ENCODE measurements around the gene EGFLAM. TPM values are rescaled to one million over a fixed set of nuclear protein-coding genes. Genes with fewer than 3 reads are reported as not detected.
"Not testable (repeated sequence)": the region's sequence is repeated elsewhere in the genome, so short reads cannot be mapped to it uniquely, and the experiment has no call there.

EGFLAM gene
- total RNA-seq, 1 experiment from 2014 or later, result not detected

- Histone ChIP-seq H3K9me3 (no peaks in the 10 kb centered on the region), H3K4me3 (ENCODE audit: low read depth, low read length) (no peak overlapping the region), H3K4me1 (no peaks in the 10 kb centered on the region), H3K27me3 (replicated peaks; ENCODE audit: control insufficient read depth, insufficient read depth, low read length) (no peaks in the 10 kb centered on the region), H3K36me3 (ENCODE audit: control insufficient read depth, insufficient read depth, low read length) (no peaks in the 10 kb centered on the region)
- Mint-ChIP-seq H3K9me3 (ENCODE audit: unreplicated experiment) (no peaks in the 10 kb centered on the region), H3K4me1 (ENCODE audit: low read depth, unreplicated experiment) (no peaks in the 10 kb centered on the region), H3K36me3 (ENCODE audit: insufficient read depth, unreplicated experiment) (no peaks in the 10 kb centered on the region), H3K4me3 (ENCODE audit: unreplicated experiment) (no peak overlapping the region), H3K27me3 (ENCODE audit: insufficient read depth, unreplicated experiment) (peaks cover 4% of the 10 kb centered on the region), H3K27ac (ENCODE audit: unreplicated experiment) (no peak overlapping the region)
- intact Hi-C loops (cut with micrococcal nuclease; ENCODE audit: unreplicated experiment), result no loop called here
- no TSS peak for BruUV-seq (replicated peaks)
- POLR2A ChIA-PET, result no interaction called here
- DNase-seq, result no peak
- TF ChIP-seq, protein P1, sequence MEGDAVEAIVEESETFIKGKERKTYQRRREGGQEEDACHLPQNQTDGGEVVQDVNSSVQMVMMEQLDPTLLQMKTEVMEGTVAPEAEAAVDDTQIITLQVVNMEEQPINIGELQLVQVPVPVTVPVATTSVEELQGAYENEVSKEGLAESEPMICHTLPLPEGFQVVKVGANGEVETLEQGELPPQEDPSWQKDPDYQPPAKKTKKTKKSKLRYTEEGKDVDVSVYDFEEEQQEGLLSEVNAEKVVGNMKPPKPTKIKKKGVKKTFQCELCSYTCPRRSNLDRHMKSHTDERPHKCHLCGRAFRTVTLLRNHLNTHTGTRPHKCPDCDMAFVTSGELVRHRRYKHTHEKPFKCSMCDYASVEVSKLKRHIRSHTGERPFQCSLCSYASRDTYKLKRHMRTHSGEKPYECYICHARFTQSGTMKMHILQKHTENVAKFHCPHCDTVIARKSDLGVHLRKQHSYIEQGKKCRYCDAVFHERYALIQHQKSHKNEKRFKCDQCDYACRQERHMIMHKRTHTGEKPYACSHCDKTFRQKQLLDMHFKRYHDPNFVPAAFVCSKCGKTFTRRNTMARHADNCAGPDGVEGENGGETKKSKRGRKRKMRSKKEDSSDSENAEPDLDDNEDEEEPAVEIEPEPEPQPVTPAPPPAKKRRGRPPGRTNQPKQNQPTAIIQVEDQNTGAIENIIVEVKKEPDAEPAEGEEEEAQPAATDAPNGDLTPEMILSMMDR (IDR thresholded peaks at IDR 0.05; ENCODE audit: insufficient read depth in 1 of 2, low read depth in 1 of 2, low read length in 1 of 2, severe bottlenecking in 1 of 2, unreplicated experiment in 1 of 2), result no peak
- CTCF ChIA-PET, result no interaction called here
Observed at GRCh38 chr5:38414348-38414747, 156.0 kb downstream of the EGFLAM start.

DNA sequence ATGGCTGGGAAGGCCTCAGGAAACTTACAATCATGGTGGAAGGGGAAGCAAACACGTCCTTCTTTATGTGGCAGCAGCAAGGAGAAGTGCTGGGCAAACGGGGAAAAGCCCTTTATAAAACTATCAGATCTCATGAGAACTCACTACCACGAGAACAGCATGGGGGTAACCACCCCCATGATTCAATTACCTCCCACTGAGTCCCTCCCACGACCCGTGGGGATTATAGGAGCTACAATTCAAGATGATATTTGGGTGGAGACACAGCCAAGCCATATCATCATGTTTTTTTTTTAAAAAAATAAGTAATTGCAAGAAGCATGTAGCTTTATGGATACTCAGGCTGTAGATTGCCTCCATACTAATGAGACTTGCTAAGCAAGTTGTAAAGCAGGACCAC lies 157.4 kb downstream of the EGFLAM start:
- CTCF ChIA-PET; H3K4me3 Mint-ChIP-seq (ENCODE audit: unreplicated experiment); H3K27me3 Mint-ChIP-seq (ENCODE audit: insufficient read depth, unreplicated experiment); H3K4me1 ChIP-seq; H3K27ac Mint-ChIP-seq (ENCODE audit: unreplicated experiment); H3K9me3 Mint-ChIP-seq (ENCODE audit: unreplicated experiment); H3K9me3 ChIP-seq; intact Hi-C loops (cut with micrococcal nuclease; ENCODE audit: unreplicated experiment); H3K4me1 Mint-ChIP-seq (ENCODE audit: low read depth, unreplicated experiment); H3K36me3 ChIP-seq (ENCODE audit: control insufficient read depth, insufficient read depth, low read length); H3K27me3 ChIP-seq (replicated peaks; ENCODE audit: control insufficient read depth, insufficient read depth, low read length); H3K36me3 Mint-ChIP-seq (ENCODE audit: insufficient read depth, unreplicated experiment); POLR2A ChIA-PET; BruUV-seq (replicated peaks); DNase-seq; H3K4me3 ChIP-seq (ENCODE audit: low read depth, low read length): not testable (repeated sequence)

- DNase-seq, result no peak
- no peaks in the 10 kb centered on the region for H3K4me1 ChIP-seq
- ChIA-PET CTCF (interaction anchor here (0.6 kb wide), 1 partner anchor 527 kb away, joined by 4 read pairs; no protein-coding TSS in a partner anchor), POLR2A (no interaction called here)
- Mint-ChIP-seq H3K27ac (ENCODE audit: unreplicated experiment) (no peak overlapping the region), H3K27me3 (ENCODE audit: insufficient read depth, unreplicated experiment) (no peaks in the 10 kb centered on the region), H3K36me3 (ENCODE audit: insufficient read depth, unreplicated experiment) (no peaks in the 10 kb centered on the region), H3K4me3 (ENCODE audit: unreplicated experiment) (no peak overlapping the region), H3K9me3 (ENCODE audit: unreplicated experiment) (no peaks in the 10 kb centered on the region), H3K4me1 (ENCODE audit: low read depth, unreplicated experiment) (no peaks in the 10 kb centered on the region)
- intact Hi-C loops (cut with micrococcal nuclease; ENCODE audit: unreplicated experiment), result no loop called here
- BruUV-seq (replicated peaks), result no TSS peak
- H3K9me3 ChIP-seq, result no peaks in the 10 kb centered on the region
- H3K27me3 ChIP-seq (replicated peaks; ENCODE audit: control insufficient read depth, insufficient read depth, low read length), result no peaks in the 10 kb centered on the region
- H3K36me3 ChIP-seq (ENCODE audit: control insufficient read depth, insufficient read depth, low read length), result no peaks in the 10 kb centered on the region
- TF ChIP-seq, protein P1 (IDR thresholded peaks at IDR 0.05; ENCODE audit: insufficient read depth in 1 of 2, low read depth in 1 of 2, low read length in 1 of 2, severe bottlenecking in 1 of 2, unreplicated experiment in 1 of 2), result no peak
- H3K4me3 ChIP-seq (ENCODE audit: low read depth, low read length), result no peak overlapping the region
Observed at GRCh38 chr5:38417658-38418017, 159.3 kb downstream of the EGFLAM start.

GRCh38 chr5:38420246-38420645 lies 161.9 kb downstream of the EGFLAM start:
- Histone ChIP-seq H3K9me3 (no peaks in the 10 kb centered on the region), H3K4me1 (no peaks in the 10 kb centered on the region), H3K36me3 (ENCODE audit: control insufficient read depth, insufficient read depth, low read length) (no peaks in the 10 kb centered on the region), H3K4me3 (ENCODE audit: low read depth, low read length) (no peak overlapping the region), H3K27me3 (replicated peaks; ENCODE audit: control insufficient read depth, insufficient read depth, low read length) (no peaks in the 10 kb centered on the region)
- no peak for DNase-seq
- intact Hi-C loops (cut with micrococcal nuclease; ENCODE audit: unreplicated experiment), result loop anchor here (1.0 kb wide), 3 partner anchors 21 to 502 kb away; no protein-coding TSS in a partner anchor
- ChIA-PET POLR2A (interaction anchor here (0.5 kb wide), 1 partner anchor 178 kb away, joined by 3 read pairs; no protein-coding TSS in a partner anchor), CTCF (interaction anchor here (0.5 to 3.8 kb wide), 18 partner anchors 13 to 509 kb away, joined by 3 to 88 read pairs (median 3); no protein-coding TSS in a partner anchor)
- H3K36me3 Mint-ChIP-seq (ENCODE audit: insufficient read depth, unreplicated experiment), result no peaks in the 10 kb centered on the region
- H3K4me1 Mint-ChIP-seq (ENCODE audit: low read depth, unreplicated experiment), result no peaks in the 10 kb centered on the region
- H3K9me3 Mint-ChIP-seq (ENCODE audit: unreplicated experiment), result no peaks in the 10 kb centered on the region
- TF ChIP-seq, protein P1 (IDR thresholded peaks at IDR 0.05; ENCODE audit: insufficient read depth in 1 of 2, low read depth in 1 of 2, low read length in 1 of 2, severe bottlenecking in 1 of 2, unreplicated experiment in 1 of 2), result no peak
- no TSS peak for BruUV-seq (replicated peaks)
- no peak overlapping the region for H3K4me3 Mint-ChIP-seq (ENCODE audit: unreplicated experiment)
- no peak overlapping the region for H3K27ac Mint-ChIP-seq (ENCODE audit: unreplicated experiment)
- no peaks in the 10 kb centered on the region for H3K27me3 Mint-ChIP-seq (ENCODE audit: insufficient read depth, unreplicated experiment)

All from Caco-2 (cell line).